Vagina (tissue), 2 donors: Measurements from ENCODE around the gene MBLAC1.

ENCODE experiments used
- POLR2A ChIP-seq, 2 donors: fragments of 450-650 bp; IDR thresholded peaks; one replicate each; pipeline ENCODE4 v1.6.1; 2017; ENCODE audit warnings: antibody characterized with exemption in 2 of 2, mild to moderate bottlenecking in 2 of 2, moderate library complexity in 2 of 2
- TF ChIP-seq, protein P1 (sequence below), 3 experiments: fragments of 450-650 bp in 2 of 3; fragments of 200-600 bp in 1 of 3; sonication (generic) in 1 of 3; IDR thresholded peaks; one replicate each; pipeline ENCODE4 v1.5.1; 2017 to 2019; ENCODE audit warnings: antibody characterized with exemption in 3 of 3, mild to moderate bottlenecking in 2 of 3, moderate library complexity in 2 of 3

DNA sequence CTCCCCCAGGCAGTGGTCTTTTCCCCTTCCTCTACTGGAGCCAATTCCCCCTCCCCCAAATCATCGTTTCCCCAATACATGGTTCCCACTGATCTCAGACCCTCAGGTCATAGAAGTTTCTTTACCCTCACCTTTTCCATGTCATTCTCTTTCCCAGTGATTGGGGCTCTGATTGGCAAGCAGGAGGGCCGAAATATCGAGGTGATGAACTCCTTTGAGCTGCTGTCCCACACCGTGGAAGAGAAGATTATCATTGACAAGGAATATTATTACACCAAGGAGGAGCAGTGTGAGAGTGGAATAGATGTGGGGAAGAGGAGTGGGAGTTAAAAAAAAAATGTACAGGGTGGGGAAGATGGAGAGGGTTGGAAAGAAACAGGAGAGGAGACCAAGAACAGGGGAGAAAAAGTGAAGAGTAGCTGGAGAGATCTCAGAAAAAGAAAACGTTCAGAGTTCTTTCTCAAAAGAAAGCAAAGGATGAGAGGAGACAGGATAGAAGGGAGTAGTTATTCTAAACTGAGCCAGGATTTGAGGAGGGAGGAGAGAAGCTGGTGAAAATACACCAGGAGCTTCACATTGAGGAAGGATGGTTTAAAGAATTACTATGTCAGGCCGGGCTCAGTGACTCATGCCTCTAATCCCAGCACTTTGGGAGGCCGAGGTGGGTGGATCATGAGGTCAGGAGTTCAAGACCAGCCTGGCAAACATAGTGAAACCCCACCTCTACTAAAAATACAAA, 37.1 kb upstream of the MBLAC1 start:
- TF ChIP-seq, protein P1, sequence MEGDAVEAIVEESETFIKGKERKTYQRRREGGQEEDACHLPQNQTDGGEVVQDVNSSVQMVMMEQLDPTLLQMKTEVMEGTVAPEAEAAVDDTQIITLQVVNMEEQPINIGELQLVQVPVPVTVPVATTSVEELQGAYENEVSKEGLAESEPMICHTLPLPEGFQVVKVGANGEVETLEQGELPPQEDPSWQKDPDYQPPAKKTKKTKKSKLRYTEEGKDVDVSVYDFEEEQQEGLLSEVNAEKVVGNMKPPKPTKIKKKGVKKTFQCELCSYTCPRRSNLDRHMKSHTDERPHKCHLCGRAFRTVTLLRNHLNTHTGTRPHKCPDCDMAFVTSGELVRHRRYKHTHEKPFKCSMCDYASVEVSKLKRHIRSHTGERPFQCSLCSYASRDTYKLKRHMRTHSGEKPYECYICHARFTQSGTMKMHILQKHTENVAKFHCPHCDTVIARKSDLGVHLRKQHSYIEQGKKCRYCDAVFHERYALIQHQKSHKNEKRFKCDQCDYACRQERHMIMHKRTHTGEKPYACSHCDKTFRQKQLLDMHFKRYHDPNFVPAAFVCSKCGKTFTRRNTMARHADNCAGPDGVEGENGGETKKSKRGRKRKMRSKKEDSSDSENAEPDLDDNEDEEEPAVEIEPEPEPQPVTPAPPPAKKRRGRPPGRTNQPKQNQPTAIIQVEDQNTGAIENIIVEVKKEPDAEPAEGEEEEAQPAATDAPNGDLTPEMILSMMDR (IDR thresholded peaks at IDR 0.05), result no peak
- TF ChIP-seq POLR2A (IDR thresholded peaks at IDR 0.05), result no peak
